ENCODE measurements around the gene TENM4. TPM values are rescaled to one million over a fixed set of nuclear protein-coding genes. Genes with fewer than 3 reads are reported as not detected.
"Not testable (repeated sequence)": the region's sequence is repeated elsewhere in the genome, so short reads cannot be mapped to it uniquely, and the experiment has no call there.

Gene TENM4
- total RNA-seq, 1 donor from 2014 or later = 3.8 TPM

DNA sequence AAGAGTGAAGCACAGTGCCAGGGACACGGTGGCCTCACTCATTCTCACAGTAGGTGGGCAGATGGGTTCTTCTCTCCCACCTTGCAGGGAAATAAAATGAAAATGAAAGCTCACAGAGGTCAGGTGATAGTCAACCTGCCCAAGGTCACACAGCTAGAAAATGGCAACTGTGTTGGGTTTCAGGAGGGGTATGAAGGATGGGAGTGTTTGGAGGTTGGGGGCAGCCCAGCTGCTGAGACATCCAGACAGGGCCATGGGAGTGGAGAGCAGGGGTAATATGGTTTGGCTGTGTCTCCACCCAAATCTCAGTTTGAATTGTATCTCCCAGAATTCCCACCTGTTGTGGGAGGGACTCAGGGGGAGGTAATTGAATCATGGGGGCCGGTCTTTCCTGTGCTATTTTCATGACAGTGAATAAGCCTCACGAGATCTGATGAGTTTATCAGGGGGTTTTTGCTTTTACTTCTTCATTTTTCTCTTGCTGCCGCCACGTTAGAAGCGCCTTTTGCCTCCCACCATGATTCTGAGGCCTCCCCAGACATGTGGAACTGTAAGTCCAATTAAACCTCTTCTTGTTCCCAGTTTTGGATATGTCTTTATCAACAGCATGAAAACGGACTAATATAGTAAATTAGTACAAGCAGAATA lies 247.0 kb downstream of the TENM4 start:
- Mint-ChIP-seq H3K4me3 (ENCODE audit: unreplicated experiment) (no peak overlapping the region), H3K36me3 (ENCODE audit: low read depth) (no peaks in the 10 kb centered on the region), H3K4me1 (ENCODE audit: low read depth) (peaks cover 3% of the 10 kb centered on the region), H3K27ac (ENCODE audit: unreplicated experiment) (no peak overlapping the region), H3K9me3 (ENCODE audit: low read depth) (peaks cover 3% of the 10 kb centered on the region), H3K27me3 (ENCODE audit: low read depth) (no peaks in the 10 kb centered on the region)
- no peak for DNase-seq (ENCODE audit: low spot score)
- TF ChIP-seq, protein P1, sequence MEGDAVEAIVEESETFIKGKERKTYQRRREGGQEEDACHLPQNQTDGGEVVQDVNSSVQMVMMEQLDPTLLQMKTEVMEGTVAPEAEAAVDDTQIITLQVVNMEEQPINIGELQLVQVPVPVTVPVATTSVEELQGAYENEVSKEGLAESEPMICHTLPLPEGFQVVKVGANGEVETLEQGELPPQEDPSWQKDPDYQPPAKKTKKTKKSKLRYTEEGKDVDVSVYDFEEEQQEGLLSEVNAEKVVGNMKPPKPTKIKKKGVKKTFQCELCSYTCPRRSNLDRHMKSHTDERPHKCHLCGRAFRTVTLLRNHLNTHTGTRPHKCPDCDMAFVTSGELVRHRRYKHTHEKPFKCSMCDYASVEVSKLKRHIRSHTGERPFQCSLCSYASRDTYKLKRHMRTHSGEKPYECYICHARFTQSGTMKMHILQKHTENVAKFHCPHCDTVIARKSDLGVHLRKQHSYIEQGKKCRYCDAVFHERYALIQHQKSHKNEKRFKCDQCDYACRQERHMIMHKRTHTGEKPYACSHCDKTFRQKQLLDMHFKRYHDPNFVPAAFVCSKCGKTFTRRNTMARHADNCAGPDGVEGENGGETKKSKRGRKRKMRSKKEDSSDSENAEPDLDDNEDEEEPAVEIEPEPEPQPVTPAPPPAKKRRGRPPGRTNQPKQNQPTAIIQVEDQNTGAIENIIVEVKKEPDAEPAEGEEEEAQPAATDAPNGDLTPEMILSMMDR (IDR thresholded peaks at IDR 0.05) = no peak

DNA sequence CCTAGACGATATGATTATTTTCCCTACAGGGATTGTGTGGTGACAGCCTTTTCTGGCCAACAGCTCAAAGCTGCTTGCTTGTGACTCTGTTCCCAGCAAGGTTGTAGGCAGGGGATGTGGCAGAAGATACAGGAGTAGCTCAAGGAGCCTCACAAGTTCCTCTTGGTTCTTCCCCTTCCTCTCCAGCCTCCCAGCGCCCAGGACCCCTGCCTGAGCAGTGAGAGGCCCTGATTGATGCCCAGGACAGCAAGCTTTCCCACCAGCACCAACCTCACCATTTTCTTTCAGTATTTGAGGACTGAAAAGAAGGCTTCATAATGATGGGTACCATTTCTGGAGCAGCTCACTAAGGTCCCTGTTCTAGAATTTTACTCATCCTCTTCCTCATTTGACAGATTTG lies 248.0 kb downstream of the TENM4 start:
- no peak overlapping the region for H3K4me3 Mint-ChIP-seq (ENCODE audit: unreplicated experiment)
- TF ChIP-seq, protein P1 (IDR thresholded peaks at IDR 0.05) = no peak
- no peaks in the 10 kb centered on the region for H3K4me1 Mint-ChIP-seq (ENCODE audit: low read depth)
- peaks cover 2% of the 10 kb centered on the region for H3K36me3 Mint-ChIP-seq (ENCODE audit: low read depth)
- no peak for DNase-seq (ENCODE audit: low spot score)
- peaks cover 6% of the 10 kb centered on the region for H3K9me3 Mint-ChIP-seq (ENCODE audit: low read depth)
- peaks cover 4% of the 10 kb centered on the region for H3K27me3 Mint-ChIP-seq (ENCODE audit: low read depth)
- no peak overlapping the region for H3K27ac Mint-ChIP-seq (ENCODE audit: unreplicated experiment)

DNA sequence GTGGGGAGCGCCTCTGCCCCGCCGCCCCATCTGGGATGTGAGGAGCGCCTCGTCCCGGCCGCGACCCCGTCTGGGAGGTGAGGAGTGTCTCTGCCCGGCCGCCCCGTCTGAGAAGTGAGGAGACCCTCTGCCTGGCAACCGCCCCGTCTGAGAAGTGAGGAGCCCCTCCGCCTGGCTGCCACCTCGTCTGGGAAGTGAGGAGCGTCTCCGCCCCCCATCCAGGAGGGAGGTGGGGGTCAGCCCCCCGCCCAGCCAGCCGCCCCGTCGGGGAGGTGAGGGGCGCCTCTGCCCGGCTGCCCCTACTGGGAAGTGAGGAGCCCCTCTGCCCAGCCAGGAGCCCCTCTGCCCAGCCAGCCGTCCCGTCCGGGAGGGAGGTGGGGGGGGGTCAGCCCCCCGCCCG lies 249.1 kb downstream of the TENM4 start:
- H3K36me3 Mint-ChIP-seq (ENCODE audit: low read depth); H3K4me3 Mint-ChIP-seq (ENCODE audit: unreplicated experiment); H3K27me3 Mint-ChIP-seq (ENCODE audit: low read depth); H3K27ac Mint-ChIP-seq (ENCODE audit: unreplicated experiment); H3K4me1 Mint-ChIP-seq (ENCODE audit: low read depth); DNase-seq (ENCODE audit: low spot score): not testable (repeated sequence)
- H3K9me3 Mint-ChIP-seq (ENCODE audit: low read depth) = peaks cover 11% of the 10 kb centered on the region

DNA sequence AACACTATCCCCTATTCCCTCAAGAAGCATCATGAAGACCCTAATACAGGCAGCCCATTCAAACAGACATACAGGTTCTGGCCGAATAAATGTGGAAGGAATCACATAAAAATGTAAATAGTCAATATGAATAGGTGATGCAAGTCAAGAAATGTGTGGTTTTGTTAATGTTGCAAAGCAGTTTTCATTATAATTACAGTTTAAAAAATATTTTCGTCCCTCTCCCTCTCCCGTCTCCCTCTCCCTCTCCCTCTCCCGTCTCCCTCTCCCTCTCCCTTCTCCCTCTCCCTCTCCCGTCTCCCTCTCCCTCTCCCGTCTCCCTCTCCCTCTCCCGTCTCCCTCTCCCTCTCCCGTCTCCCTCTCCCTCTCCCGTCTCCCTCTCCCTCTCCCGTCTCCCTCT lies 250.3 kb downstream of the TENM4 start:
- H3K9me3 Mint-ChIP-seq (ENCODE audit: low read depth) = peaks cover 11% of the 10 kb centered on the region
- not testable (repeated sequence) for H3K36me3 Mint-ChIP-seq (ENCODE audit: low read depth)

DNA sequence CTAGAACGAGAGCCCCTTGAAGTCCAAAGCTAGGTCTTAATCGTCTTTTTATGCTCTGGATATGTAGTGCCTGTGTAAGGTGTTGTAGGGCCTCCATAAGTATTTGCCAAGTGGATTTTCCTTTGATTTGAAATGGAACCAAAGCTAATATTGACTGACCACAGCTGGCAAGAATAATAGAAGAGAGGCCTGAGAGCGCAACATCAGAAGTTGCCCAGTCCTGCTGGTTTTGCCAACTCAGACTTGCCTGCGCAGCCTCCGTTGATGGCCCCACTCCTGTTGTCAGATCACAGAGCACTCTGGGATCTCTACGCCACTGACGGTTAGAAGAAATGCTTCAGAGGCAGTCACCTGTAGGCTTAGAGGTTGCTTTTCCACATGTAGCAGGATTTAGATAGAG lies 251.2 kb downstream of the TENM4 start:
- peaks cover 2% of the 10 kb centered on the region for H3K36me3 Mint-ChIP-seq (ENCODE audit: low read depth)
- no peaks in the 10 kb centered on the region for H3K4me1 Mint-ChIP-seq (ENCODE audit: low read depth)
- TF ChIP-seq, protein P1 (IDR thresholded peaks at IDR 0.05) = no peak
- peaks cover 4% of the 10 kb centered on the region for H3K27me3 Mint-ChIP-seq (ENCODE audit: low read depth)
- no peak overlapping the region for H3K27ac Mint-ChIP-seq (ENCODE audit: unreplicated experiment)
- no peak overlapping the region for H3K4me3 Mint-ChIP-seq (ENCODE audit: unreplicated experiment)
- DNase-seq (ENCODE audit: low spot score) = no peak
- peaks cover 11% of the 10 kb centered on the region for H3K9me3 Mint-ChIP-seq (ENCODE audit: low read depth)

More for the DNA sequence above, 250.3 kb downstream of the TENM4 start:
- H3K27ac Mint-ChIP-seq (ENCODE audit: unreplicated experiment); H3K4me3 Mint-ChIP-seq (ENCODE audit: unreplicated experiment); DNase-seq (ENCODE audit: low spot score); H3K4me1 Mint-ChIP-seq (ENCODE audit: low read depth); H3K27me3 Mint-ChIP-seq (ENCODE audit: low read depth): not testable (repeated sequence)

DNA sequence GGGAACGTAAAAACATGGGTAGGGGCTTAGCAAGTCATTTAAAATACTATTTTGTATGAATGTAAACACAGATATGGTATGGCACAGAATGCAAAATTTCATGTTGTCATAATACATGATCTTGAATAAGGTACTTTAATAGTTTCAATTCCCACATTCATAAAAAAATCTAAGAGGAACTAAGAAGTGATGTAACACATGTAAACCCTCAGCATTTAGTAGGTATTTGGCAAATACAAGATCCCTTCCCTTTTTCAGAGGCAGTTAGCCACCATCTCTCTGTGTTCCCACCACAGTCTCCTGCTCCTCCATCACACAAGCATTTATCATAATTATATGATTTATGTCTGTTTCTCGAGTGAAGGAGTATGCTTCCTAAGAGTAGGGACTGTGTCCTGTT lies 251.8 kb downstream of the TENM4 start:
- Mint-ChIP-seq H3K4me1 (ENCODE audit: low read depth) (no peaks in the 10 kb centered on the region), H3K36me3 (ENCODE audit: low read depth) (peaks cover 2% of the 10 kb centered on the region), H3K9me3 (ENCODE audit: low read depth) (peaks cover 9% of the 10 kb centered on the region), H3K27ac (ENCODE audit: unreplicated experiment) (no peak overlapping the region), H3K4me3 (ENCODE audit: unreplicated experiment) (no peak overlapping the region), H3K27me3 (ENCODE audit: low read depth) (peaks cover 4% of the 10 kb centered on the region)
- TF ChIP-seq, protein P1 (IDR thresholded peaks at IDR 0.05) = no peak
- no peak for DNase-seq (ENCODE audit: low spot score)

Data from chondrocyte (in vitro differentiated cells).